K562 (cell line): ENCODE data around the gene C1orf50. TPM values are rescaled to one million over a fixed set of nuclear protein-coding genes. Genes with fewer than 3 reads are reported as not detected.

Experiments used
- ATAC-seq: fragments of 200-7000 bp; cut with Tn5 transposase; 3 replicates; pipeline ENCODE4 v1.9.1; 2020; ENCODE audit warnings: moderate library complexity
- BruUV-seq: library from RNA; stranded (reverse); fragments of 400-500 nt; replicated peaks from 2 replicates; lab custom pipeline; 2021; lab: Mats Ljungman, UMichigan
- CTCF ChIA-PET: fragments of 300-600 bp; formaldehyde crosslinking; extraction: SDS; loops from one replicate; lab custom pipeline; 2021; ENCODE audit warnings: low intra/inter-chr PET ratio; lab: Yijun Ruan, JAX
- POLR2A ChIA-PET: fragments of 300-600, 350-650 bp; sonication (Branson Sonifier 250); formaldehyde crosslinking; extraction: SDS; loops from one replicate; lab custom pipeline; 2021; ENCODE audit warnings: antibody characterized with exemption, inconsistent platforms; lab: Yijun Ruan, JAX
- DNase-seq, 4 experiments: peaks; one replicate each; pipeline versions ENCODE4 v3.0.0 to v3.0.0-alpha.2; 2011 to 2018; ENCODE audit warnings: low spot score in 3 of 4, mixed read lengths in 3 of 4; ENCODE audit errors: extremely low read depth in 1 of 4
- FAIRE-seq: peaks from 2 replicates; lab custom pipeline; 2011; peaks lifted over from hg19 to GRCh38; lab: Jason Lieb, UNC
- H2AFZ ChIP-seq: 2 replicates; pipeline ENCODE4 v1.6.0; 2011; ENCODE audit warnings: low read depth, low read length, control low read depth, inconsistent platforms
- H3K27ac ChIP-seq: fragments of 200-600 bp; 3 replicates; pipeline ENCODE4 v1.8.0; 2011; ENCODE audit warnings: low read depth, mild to moderate bottlenecking, control low read depth, inconsistent platforms, low read length, moderate library complexity, mixed read lengths; ENCODE audit errors: extremely low read depth
- H3K27me3 ChIP-seq, 2 experiments: fragments of 300-600 bp in 1 of 2; 2 replicates in 1 of 2; 3 replicates in 1 of 2; pipeline versions ENCODE4 v1.6.0 to v1.8.0; 2011; ENCODE audit warnings: inconsistent platforms in 2 of 2, low read length in 2 of 2, mild to moderate bottlenecking in 1 of 2, mixed read lengths in 1 of 2, moderate library complexity in 1 of 2; ENCODE audit not compliant: control insufficient read depth in 2 of 2, insufficient read depth in 2 of 2
- H3K36me3 ChIP-seq: fragments of 300-600 bp; 3 replicates; pipeline ENCODE4 v1.8.0; 2011; ENCODE audit warnings: mild to moderate bottlenecking, low read length, inconsistent platforms; ENCODE audit not compliant: control insufficient read depth, insufficient read depth
- H3K4me1 ChIP-seq, 2 experiments: fragments of 200-600 bp in 1 of 2; replicated peaks in 1 of 2; 2 replicates in 1 of 2; 3 replicates in 1 of 2; pipeline versions ENCODE4 v1.5.1 to v1.8.0; 2011; ENCODE audit warnings: inconsistent platforms in 2 of 2, low read length in 2 of 2, mild to moderate bottlenecking in 1 of 2, mixed read lengths in 1 of 2, moderate library complexity in 1 of 2; ENCODE audit not compliant: control insufficient read depth in 2 of 2, insufficient read depth in 2 of 2
- H3K4me2 ChIP-seq: 2 replicates; pipeline ENCODE4 v1.6.1; 2011; ENCODE audit warnings: low read length, control low read depth, inconsistent platforms, mixed read lengths; ENCODE audit not compliant: insufficient read depth
- H3K4me3 ChIP-seq: fragments of 200-600 bp; sonication (generic), shearing (Covaris generic); 2 replicates; pipeline ENCODE4 v1.5.1; 2016; ENCODE audit warnings: control low read depth, inconsistent platforms
- H3K79me2 ChIP-seq: fragments of 200-600 bp; 3 replicates; pipeline ENCODE4 v1.8.0; 2011; ENCODE audit warnings: low read length, inconsistent platforms; ENCODE audit not compliant: control insufficient read depth, insufficient read depth
- H3K9ac ChIP-seq, 2 experiments: 2 replicates each; pipeline versions ENCODE4 v1.6.0 to v1.6.1; 2011; ENCODE audit warnings: low read depth in 2 of 2, low read length in 2 of 2, control low read depth in 1 of 2, inconsistent platforms in 1 of 2, mild to moderate bottlenecking in 1 of 2, mixed read lengths in 1 of 2; ENCODE audit not compliant: insufficient read depth in 1 of 2
- H3K9me1 ChIP-seq: one replicate; pipeline ENCODE4 v1.6.0; 2011; ENCODE audit warnings: inconsistent platforms, mild to moderate bottlenecking, low read length, moderate library complexity; ENCODE audit not compliant: control insufficient read depth, insufficient read depth
- H3K9me3 ChIP-seq: replicated peaks from 2 replicates; pipeline ENCODE4 v1.5.1; 2011; ENCODE audit warnings: low read depth, low read length, inconsistent platforms; ENCODE audit not compliant: control insufficient read depth, insufficient read depth
- H4K20me1 ChIP-seq: replicated peaks from 2 replicates; pipeline ENCODE4 v1.6.1; 2011; ENCODE audit warnings: low read length, inconsistent platforms, mixed read lengths; ENCODE audit not compliant: control insufficient read depth, insufficient read depth
- ZBTB7A ChIP-seq: IDR thresholded peaks from 2 replicates; pipeline ENCODE4 v1.6.1; 2011; ENCODE audit warnings: low read depth, mild to moderate bottlenecking, low read length, moderate library complexity, borderline replicate concordance; ENCODE audit not compliant: control insufficient read depth
- WGBS: fragments of 100-300 bp; shearing (Covaris generic); methylation state at CpG from one replicate; pipeline ENCODE4 v1.1.6; 2016; ENCODE audit warnings: low coverage, mixed read lengths; ENCODE audit not compliant: insufficient coverage; ENCODE audit errors: missing lambda C conversion rate; 5-methylcytosine and 5-hydroxymethylcytosine counted together
- in situ Hi-C: fragments of 300-500 bp; cut with MboI; formaldehyde crosslinking; loops from 4 replicates; pipeline ENCODE4 v1.15.0; 2018; ENCODE audit warnings: inconsistent platforms, mixed read lengths
- intact Hi-C: fragments of 100-400 bp; cut with micrococcal nuclease; formaldehyde crosslinking; loops from 2 replicates; pipeline ENCODE4 v1.14.2; 2022
- polyA plus RNA-seq, 8 experiments: library from polyadenylated mRNA; depleted of rRNA in 4 of 8; stranded (reverse) in 5 of 8; unstranded in 3 of 8; fragments of >200 nt; fragmentation: Nextera tagmentation in 2 of 8; fragmentation: Illumina TruSeq in 1 of 8; extraction: Ambion mirVana in 2 of 8; extraction: Trizol in 1 of 8; gene quantifications; 2 replicates each; pipeline versions ENCODE4 v1.2.1 to v1.2.3, GENCODE V29; 2011 to 2014; ENCODE audit warnings: inconsistent platforms in 1 of 8, missing spikeins in 1 of 8
- total RNA-seq, 7 experiments: library from RNA; depleted of rRNA in 6 of 7; stranded (reverse); fragments of >200 nt in 6 of 7; fragmentation: Illumina TruSeq in 2 of 7; extraction: Trizol in 2 of 7; gene quantifications; 2 replicates each; pipeline versions ENCODE4 v1.2.1 to v1.2.3, GENCODE V29; 2011 to 2021; ENCODE audit warnings: low replicate concordance in 1 of 7
- TF ChIP-seq, protein P1 (sequence below): conservative IDR thresholded peaks from 2 replicates; pipeline ENCODE4 v1.6.1; 2011; ENCODE audit warnings: low read depth, mild to moderate bottlenecking, low read length; ENCODE audit not compliant: control insufficient read depth
- TF ChIP-seq, protein P2 (sequence below): fragments of 450-650 bp; formaldehyde crosslinking; IDR thresholded peaks from 2 replicates; pipeline ENCODE4 v1.4.0; 2020; ENCODE audit warnings: mild to moderate bottlenecking

The C1orf50 gene
- total and polyA plus RNA-seq, 9 of the 15 experiments (the other 6 are each of a cell fraction or from before 2014, with no cell fraction given) = 0.55 to 13.9 (median 5.2) TPM

DNA sequence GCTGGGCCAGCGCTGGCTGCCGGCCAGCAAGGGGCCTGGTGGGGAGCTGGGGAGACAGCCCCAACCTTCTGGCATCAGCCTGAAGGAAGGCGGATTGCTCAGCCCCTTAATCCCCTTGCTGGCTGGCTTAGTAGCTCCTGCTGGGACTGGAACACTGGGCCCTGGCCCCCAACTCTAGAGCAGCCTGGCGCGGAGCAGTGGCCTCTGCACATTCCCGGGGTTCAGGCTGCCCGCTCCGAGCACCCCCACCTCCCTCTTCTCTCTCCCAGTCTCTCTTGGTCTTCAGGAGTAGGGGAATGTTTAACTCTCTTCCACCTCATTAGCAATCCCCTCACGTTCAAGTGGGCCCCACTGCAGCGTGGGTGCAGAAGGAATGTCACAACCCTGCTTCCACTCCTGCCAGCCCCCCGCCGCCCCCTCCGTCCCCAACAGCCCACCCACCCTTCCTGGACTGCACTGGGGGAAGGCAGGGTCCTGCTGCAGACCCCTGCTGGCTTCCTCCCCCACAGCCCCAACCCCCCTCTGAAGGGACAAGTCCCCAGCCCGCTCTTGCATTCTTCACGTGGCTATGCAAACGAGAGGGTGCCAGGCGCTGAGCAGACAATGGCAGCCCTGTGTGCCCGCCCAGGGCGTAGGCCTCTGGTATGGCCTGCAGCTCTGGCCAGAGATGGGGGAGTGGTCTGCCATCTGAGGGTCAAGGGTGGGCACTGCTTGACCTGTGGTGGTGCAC lies 26.0 kb upstream of the C1orf50 start:
- Histone ChIP-seq H3K27me3 (peaks cover 4 to 29% of the 10 kb centered on the region in 2 experiments; a peak in 4 of 5 replicates), H3K9me3 (no peaks in the 10 kb centered on the region), H3K4me2 (no peak overlapping the region), H3K9ac (peak overlapping the region in 1 of 2 experiments; percentile 23; a peak in 1 of 4 replicates), H3K27ac (no peak overlapping the region), H3K9me1 (peaks cover 5% of the 10 kb centered on the region), H4K20me1 (peaks cover 5% of the 10 kb centered on the region; the same call in 1 of the 2 replicates), H3K4me3 (no peak overlapping the region), H3K36me3 (peaks cover 4% of the 10 kb centered on the region; the same call in 2 of the 3 replicates), H3K79me2 (no peaks in the 10 kb centered on the region), H2AFZ (no peak overlapping the region), H3K4me1 (peaks cover 0 to 33% of the 10 kb centered on the region in 2 experiments; a peak in 2 of 5 replicates)
- BruUV-seq = no TSS peak
- no peak for DNase-seq
- CTCF ChIA-PET = no interaction called here
- POLR2A ChIA-PET = interaction anchor here (0.6 to 0.9 kb wide), 2 partner anchors 58 to 84 kb away, joined by 3 read pairs; no protein-coding TSS in a partner anchor
- FAIRE-seq = no peak
- no peak for ATAC-seq
- in situ Hi-C loops = loop anchor here (10.0 to 25.0 kb wide), 2 partner anchors 154 to 396 kb away; no protein-coding TSS in a partner anchor
- TF ChIP-seq, protein P1, sequence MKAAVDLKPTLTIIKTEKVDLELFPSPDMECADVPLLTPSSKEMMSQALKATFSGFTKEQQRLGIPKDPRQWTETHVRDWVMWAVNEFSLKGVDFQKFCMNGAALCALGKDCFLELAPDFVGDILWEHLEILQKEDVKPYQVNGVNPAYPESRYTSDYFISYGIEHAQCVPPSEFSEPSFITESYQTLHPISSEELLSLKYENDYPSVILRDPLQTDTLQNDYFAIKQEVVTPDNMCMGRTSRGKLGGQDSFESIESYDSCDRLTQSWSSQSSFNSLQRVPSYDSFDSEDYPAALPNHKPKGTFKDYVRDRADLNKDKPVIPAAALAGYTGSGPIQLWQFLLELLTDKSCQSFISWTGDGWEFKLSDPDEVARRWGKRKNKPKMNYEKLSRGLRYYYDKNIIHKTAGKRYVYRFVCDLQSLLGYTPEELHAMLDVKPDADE = 0 out of 2 replicates have a peak, but pooled peaks have one; percentile 22
- TF ChIP-seq, protein P2, sequence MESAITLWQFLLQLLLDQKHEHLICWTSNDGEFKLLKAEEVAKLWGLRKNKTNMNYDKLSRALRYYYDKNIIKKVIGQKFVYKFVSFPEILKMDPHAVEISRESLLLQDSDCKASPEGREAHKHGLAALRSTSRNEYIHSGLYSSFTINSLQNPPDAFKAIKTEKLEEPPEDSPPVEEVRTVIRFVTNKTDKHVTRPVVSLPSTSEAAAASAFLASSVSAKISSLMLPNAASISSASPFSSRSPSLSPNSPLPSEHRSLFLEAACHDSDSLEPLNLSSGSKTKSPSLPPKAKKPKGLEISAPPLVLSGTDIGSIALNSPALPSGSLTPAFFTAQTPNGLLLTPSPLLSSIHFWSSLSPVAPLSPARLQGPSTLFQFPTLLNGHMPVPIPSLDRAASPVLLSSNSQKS = no peak
- TF ChIP-seq ZBTB7A = peak; percentile 25; the same call in 1 of the 2 replicates
- WGBS = 23% methylated on average over 15 of the region's 19 CpGs
- intact Hi-C loops = no loop called here
